Activated CD4-positive, alpha-beta T cell treated with anti-CD3 and anti-CD28 coated beads, Interleukin-2, amount 50 U/mL, for 16 hours (primary cell): ENCODE data around the gene P4HA3.
A peak's percentile ranks its signal among the peaks of the same experiment; 100 is the strongest.

Experiments used
- DNase-seq: peaks from one replicate; pipeline ENCODE4 v3.0.0-alpha.2; 2020

Gene P4HA3

DNA sequence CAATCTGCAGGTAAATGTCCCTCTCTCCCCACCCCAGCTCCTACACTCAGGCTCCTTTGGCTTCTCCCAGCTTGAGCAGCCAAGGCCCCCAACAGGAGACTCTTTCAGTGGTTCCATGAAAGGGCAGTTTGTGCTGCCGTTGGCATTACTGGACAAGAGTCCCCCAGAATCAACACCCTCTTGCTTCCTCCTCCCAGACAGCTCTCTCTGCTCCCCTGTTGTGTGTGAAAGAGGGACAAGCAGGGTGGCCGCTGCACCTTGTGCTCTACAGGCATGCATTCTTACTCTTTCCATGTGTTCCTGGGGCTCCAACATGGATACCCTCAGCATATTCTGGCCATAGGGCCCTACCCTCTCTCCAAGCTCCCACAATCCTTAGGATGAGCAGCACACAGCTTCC lies 48.7 kb downstream of the P4HA3 start:
- DNase-seq: no peak

DNA sequence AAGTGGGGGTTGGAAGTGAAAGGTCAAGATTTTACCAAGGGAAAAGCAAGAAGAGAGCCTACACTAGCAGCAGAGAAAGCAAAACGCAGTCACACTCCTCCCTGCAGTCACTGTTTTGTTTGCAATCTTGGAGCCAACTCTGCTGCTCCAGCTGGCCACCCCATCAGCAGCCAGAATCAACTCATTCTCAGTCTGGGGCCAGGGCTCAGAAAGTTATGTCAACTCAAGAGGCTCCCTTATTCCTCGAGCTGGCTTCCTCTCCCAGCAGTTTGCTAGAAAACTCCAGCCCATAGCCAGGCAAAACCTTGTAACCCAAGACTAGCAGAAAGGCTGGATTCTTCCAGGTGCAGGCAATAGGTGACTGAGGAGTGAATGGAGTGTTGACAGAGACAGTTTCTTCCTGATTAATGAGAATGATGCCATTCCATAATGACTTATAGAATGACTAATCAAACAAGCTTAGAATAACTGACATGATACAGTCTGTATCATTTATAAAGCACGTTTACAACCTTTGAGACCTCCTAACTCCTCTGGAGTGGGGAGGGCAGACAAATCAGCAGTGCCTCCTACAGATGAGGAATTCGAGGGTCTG lies 53.4 kb downstream of the P4HA3 start:
- DNase-seq: no peak

DNA sequence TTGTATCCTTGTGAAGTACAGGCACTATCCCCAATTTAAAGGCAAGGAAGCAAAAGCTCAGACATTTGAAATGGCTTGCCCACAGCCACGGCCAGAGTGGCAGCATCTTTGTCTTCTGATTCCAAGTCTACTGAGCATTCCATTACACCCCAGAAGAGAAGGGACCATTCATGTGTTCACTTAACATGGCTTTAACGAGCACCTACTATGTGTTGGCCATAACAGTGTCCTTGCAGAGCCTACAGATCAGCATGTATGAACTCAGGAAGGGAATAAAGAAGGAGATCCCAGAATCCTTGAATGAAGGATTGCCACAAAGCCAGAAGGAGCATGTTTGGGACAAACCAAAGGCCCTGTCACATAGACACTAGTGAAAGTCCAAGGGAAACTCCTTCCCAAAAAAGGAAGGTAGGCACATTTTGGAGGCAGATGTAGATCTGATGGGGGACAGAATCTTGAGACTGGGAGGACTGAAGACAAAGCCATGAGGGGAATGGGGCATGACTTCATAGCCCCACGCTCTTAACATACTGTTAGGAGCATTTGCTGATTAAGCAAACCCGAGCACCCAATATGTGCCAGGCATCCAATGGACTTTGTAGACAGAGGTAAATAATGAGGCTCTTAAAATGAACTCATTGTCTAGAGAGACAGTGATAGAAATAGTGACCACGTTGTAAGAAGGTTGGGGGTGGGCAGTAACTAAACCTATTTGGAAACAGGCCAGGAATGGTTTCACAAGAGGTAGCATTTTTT lies 54.9 kb downstream of the P4HA3 start:
- no peak for DNase-seq

DNA sequence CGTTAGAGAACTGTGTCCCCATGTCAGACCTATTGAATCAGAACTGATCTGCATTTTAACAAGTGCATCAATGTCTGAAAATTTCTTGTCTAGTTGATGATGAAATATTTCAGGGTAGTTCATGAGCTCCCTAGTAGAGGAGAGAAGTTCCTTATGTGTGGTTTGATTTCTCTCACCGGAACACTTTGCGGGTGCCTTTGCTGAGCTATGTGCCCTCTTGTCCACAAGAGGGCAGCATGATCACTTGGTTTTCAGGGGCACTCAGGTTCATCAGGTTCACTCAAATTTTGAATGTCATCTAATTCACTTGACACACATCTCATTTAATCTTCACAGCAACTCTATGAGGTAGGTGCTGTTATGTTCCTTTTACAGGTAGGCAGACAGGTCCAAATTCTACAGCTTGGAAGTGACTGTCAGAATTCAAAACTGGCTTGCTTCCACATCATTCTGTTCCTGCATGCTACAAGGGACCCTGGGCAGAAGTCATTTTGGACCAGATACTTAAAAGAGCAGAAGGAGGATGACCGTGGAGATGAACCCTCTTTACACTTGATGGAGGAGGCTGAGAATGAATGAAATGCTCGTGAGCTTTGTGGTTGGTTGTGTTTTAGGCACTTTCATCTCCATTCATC lies 55.6 kb downstream of the P4HA3 start:
- DNase-seq: peak; percentile 67

DNA sequence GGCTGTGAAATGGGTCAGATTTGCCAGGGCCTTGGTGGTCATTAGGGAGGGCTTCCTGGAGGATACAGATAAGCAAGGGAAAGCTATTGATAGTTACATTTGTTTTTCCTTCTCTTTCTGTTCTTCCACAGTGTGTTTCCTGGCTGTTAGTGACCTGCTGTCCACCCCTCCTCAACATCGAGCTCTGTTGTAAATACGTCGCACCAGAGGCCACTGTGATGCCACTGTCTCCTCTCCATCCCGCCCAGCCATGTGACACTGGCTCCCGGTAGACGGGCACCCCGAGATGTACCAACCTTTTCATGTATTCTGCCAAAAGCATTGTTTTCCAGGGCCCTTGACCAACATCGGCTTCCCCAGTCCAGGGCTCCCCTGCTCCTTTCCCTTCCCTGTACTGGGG lies 58.1 kb downstream of the P4HA3 start:
- DNase-seq: no peak

DNA sequence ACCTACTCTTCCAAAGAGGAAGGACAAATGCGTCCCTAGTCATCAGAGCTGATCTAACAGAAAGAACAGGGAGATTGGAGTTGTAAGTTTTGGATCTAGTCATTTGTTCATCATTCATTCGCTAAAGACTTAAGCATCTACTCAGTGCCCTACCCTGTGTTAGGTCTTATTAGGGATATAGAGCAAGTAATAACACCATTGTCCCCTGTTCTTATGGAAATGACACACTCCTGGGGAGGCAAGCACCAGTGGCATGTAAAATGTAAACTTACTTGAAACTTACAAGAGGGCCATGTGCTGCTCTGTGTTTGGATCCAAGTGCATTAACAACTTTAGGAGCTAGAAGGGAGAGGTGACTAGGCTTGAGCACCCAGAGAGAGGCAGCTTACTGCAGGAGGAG lies 61.9 kb downstream of the P4HA3 start:
- DNase-seq: no peak

DNA sequence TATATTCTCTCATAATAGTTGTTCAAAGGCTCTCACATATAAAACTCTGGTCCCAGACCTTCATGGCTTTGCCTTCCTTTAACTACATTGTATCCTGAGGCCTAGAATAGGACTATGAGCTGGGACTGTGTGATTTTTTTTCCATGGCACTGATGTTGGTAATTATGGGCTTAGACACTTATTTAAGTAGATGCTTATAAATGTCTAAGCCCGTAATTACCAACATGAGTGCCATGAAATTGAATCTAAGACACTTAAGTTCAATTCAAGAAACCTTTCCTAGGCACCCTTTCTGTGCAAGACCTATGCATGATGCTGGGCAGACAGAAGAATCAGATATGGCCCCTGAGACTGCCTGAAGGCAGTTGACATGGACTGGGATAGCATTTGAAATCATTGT lies 63.0 kb downstream of the P4HA3 start:
- DNase-seq: no peak

DNA sequence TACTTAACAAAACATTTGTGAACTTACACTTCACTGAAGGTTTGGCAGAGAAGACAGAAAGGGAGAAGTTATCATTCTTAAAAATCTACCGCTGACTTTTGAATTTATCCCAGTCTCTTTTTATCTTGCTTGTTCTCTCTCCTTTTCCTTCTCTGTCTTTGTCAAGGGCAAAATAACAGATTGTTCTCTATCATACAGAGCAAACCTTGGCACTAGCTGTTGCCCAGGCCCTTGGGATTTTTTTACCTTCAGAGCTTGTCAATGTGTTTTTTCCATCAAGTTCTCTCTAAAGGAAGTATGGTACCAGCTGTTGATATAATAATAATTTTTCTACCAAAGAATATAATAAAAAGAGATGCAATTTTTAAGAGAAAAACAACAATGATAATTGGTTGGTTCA lies 73.2 kb downstream of the P4HA3 start:
- DNase-seq: no peak

DNA sequence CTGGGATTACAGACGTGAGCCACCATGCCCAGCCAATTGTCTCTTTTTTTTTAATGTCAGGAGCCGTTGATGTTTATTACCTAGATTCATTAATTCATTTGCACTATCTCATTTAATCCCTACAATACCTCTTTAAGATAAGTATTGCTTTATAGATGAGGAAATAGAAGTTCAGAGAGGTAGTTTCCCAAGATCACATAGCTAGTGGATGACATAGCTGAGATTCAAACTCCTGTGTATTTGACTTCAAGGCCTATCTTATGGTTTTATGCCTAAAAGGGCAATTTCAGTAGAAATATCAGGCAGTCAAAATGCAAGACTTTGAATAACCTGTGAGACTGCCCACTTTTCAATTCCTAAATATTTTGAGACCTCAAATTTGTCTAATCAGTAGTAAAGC lies 73.9 kb downstream of the P4HA3 start:
- DNase-seq: no peak

DNA sequence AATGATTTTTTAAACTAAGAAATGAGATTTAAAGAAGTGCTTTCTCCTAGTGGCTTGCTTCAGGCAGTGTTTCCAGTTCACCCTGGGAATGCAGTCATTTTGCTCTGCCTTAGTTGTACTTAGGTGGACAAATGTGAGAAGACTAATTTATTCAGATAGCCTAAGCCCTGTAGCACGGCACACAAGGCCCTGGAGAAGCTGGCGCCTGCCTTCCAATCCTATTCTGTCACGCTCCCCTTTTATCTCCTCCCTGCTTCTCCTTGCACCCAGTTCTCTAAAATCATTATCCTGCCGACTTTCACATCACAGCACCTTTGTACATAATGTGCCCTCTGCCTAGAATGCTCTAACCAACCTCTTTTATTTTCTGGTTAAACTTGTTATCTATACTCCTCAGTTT lies 76.3 kb downstream of the P4HA3 start:
- no peak for DNase-seq

DNA sequence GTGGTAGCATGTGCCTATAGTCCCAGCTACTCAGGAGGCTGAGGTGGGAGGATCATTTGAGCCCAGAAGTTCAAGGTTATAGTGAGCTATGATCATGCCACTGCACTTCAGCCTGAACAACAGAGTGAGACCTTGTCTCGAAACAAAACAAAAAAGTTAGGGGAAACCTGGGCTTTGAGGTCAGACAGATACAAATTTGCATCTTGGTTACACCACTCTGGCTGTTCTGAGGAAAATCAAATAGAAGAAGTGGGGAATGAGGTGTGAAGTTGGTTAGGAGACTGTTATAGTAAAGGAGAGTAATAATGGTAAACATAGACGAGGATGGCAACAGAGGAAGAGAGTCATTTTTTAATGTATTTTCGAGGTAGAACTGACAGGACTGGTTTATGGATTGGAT lies 77.8 kb downstream of the P4HA3 start:
- DNase-seq: no peak

DNA sequence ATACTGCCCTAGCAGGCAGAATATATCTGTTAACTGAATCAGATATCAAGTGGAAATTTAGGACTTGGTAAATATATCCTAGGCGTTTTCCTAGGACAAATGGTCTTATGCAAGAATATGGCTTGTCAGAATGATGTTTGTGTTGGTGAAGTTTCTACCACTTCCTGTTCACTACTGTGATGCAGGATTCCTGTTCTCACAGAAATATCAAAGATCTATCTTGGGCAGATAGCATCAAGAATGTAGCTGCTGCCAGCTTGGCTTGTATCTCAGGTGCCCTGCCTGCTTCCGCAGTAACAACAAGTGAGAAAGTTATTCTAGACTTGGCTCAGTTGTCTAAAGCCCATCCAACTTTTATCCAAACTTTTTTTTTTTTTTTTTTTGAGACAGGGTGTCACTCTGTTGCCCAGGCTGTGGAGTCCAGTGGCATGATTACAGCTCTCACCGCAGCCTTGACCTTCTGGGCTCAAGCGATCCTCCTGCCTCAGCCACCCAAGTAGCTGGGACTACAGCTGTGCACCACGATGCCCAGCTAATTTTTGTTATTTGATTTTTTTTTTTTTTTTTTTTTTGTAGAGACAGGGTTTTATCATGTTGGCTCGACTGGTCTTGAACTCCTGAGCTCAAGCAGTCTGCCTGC lies 79.0 kb downstream of the P4HA3 start:
- DNase-seq: no peak

DNA sequence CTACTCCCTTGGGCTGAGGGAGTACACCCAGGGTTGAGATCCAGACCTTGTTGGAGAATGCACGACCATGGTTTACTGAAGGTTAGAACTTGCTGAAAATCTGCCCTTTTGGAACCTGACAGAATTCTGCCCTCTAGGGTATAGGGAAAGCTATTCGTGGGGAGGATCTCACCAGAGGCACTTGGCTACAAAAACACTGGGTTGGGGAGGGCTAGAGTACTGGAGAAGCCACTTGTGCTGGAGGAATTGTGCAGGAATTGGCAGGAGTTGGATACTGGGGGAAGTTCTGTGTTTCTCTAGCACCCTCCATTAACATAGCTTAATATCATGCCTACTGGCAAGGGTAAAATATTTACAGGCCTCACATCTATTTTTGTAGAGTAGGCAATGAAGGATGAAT lies 84.5 kb downstream of the P4HA3 start:
- DNase-seq: no peak

DNA sequence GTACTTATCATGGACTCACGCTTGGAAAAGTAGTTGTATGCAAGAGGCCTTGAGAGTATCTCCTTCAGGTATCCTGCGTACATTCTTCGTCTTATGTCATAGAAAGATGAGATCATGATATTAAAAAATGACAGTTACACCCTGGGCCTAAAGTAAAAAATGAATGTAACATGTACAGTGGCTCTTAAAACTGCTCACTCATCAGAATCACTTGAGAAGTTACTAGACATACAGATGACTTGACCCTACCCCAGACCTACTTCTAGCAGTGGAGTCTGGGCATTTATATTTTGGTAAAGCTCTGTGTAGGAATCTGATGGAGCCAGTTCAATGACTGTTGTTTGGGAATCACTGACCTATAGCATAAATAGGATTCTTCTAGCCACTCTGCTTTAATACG lies 85.9 kb downstream of the P4HA3 start:
- DNase-seq: no peak

DNA sequence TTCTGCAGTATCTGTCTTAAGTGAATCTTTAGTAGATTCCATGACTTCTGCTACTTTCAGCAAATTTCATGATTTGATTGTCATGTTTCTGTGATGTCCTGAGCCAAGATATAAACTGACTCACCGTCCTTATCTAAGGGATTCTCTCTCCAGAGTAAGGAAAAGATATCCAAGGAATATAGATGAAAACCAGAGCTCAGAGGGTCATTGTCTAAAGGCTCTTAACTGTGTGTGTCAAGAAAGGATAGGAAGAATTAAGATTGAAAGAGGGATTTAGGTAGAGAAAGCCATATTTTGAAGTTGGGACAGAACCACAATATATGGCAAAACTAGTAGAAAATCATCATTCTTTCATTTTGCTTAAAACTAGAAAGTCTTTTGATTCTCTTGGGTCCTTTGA lies 89.6 kb downstream of the P4HA3 start:
- DNase-seq: no peak

DNA sequence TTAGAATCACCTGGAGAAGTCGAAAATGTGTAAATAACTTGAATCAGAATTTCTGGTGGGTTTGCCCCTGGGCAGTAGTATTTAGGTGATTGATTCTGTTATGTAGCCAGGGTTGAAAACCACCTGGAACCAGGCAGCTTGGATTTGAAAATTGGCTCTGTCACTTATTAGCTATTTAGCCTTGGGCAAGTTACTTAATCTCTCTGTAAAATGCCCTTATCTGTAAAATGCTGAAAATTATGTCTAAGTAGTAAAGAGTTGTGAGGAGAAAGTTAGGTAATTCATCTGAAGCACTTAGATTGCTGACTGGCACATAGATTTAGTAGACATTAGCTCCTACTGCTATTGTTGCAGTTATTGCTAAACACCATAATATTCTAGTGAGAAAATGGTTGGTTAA lies 91.1 kb downstream of the P4HA3 start:
- DNase-seq: no peak
